HG03045 (cell line): ENCODE measurements around the gene BBS9.

Experiments used
- ATAC-seq: cut with Tn5 transposase; IDR thresholded peaks from one replicate; pipeline ENCODE4 v1.9.1; 2021; ENCODE audit warnings: mild to moderate bottlenecking, moderate library complexity; ENCODE audit not compliant: unreplicated experiment

BBS9 gene

GRCh38 chr7:33634606-33635005, 505.2 kb downstream of the BBS9 start:
- no peak for ATAC-seq

- no peak for ATAC-seq
These were observed 507.0 kb downstream of the BBS9 start for GRCh38 chr7:33636359-33636758.

GRCh38 chr7:33639552-33640197, 510.3 kb downstream of the BBS9 start:
- no peak for ATAC-seq

GRCh38 chr7:33640741-33641140, 511.4 kb downstream of the BBS9 start:
- no peak for ATAC-seq

- no peak for ATAC-seq
These were observed 512.9 kb downstream of the BBS9 start for GRCh38 chr7:33642312-33642711.

- ATAC-seq, result no peak
These were observed 514.2 kb downstream of the BBS9 start for GRCh38 chr7:33643530-33643929.

GRCh38 chr7:33644489-33644888, 515.1 kb downstream of the BBS9 start:
- no peak for ATAC-seq

GRCh38 chr7:33645104-33645503, 515.7 kb downstream of the BBS9 start:
- ATAC-seq, result no peak

- no peak for ATAC-seq
These were observed 516.8 kb downstream of the BBS9 start for GRCh38 chr7:33646166-33646565.

GRCh38 chr7:33646891-33647391, 517.6 kb downstream of the BBS9 start:
- no peak for ATAC-seq

- ATAC-seq, result no peak
These were observed 520.4 kb downstream of the BBS9 start for GRCh38 chr7:33649476-33650441.

- ATAC-seq, result no peak
These were observed 521.5 kb downstream of the BBS9 start for GRCh38 chr7:33650828-33651227.

GRCh38 chr7:33651998-33652515, 522.7 kb downstream of the BBS9 start:
- no peak for ATAC-seq

- no peak for ATAC-seq
These were observed 525.3 kb downstream of the BBS9 start for GRCh38 chr7:33654676-33655075.
